Fibroblast of the conjunctiva (primary cell): ENCODE data around the gene VAMP5.

Experiments
- DNase-seq: peaks from one replicate; pipeline ENCODE4 v3.0.0-alpha.2; 2010; ENCODE audit warnings: low read depth

VAMP5 gene

DNA sequence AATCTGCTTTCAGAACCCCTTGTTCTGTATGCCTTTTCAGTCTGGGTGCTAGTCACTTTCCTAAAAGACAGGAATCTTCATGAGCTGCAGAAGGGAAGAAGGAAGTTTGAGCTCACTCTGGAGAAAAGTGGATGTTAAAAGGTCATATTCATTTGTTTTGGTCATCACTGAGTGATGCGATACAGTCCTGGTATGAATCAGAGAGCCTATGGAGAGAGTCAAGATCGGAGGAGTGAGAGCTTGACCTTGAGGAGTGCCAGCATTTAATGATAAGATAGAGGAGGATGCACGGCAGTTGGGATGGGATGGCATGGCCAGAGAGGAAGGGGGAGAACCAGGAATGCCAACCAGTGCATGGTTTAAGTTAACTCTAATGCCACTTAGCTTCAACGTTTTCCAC lies 51.4 kb downstream of the VAMP5 start:
- no peak for DNase-seq

DNA sequence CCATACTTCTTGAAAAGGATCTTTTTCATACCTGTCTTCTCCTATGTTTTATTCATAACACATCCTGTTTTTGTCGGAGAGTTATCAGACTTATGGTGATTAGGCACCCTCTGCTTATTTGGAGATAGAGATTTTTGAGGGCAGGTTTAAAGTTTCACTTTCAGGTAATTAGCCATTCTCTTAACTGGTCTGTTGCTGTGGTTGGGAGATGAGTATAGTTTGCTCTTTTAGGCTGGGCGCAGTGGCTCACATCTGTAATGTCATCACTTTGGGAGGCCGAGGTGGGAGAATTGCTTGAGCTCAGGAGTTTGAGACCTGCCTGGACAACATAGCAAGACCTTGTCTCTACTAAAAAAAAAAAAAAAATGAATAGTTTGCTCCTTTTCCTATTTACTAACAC lies 58.5 kb downstream of the VAMP5 start:
- DNase-seq, result no peak
